Panc1 (cell line): ENCODE results near the gene MRPS18A. TPM values are rescaled to one million over a fixed set of nuclear protein-coding genes. Genes with fewer than 3 reads are reported as not detected.

Experiments used
- ATAC-seq: fragments of 200-7000 bp; cut with Tn5 transposase; 2 replicates; pipeline ENCODE4 v1.9.1; 2020; ENCODE audit warnings: mild to moderate bottlenecking, moderate library complexity
- BruUV-seq: library from RNA; stranded (reverse); fragments of 400-500 nt; replicated peaks from 2 replicates; lab custom pipeline; 2021; lab: Mats Ljungman, UMichigan
- CTCF ChIA-PET: fragments of 300-600 bp; sonication (Branson Sonifier 250); formaldehyde crosslinking; loops from one replicate; lab custom pipeline; 2022; ENCODE audit warnings: antibody characterized with exemption; lab: Charles Lee
- POLR2A ChIA-PET: fragments of 300-600 bp; sonication (Branson Sonifier 250); formaldehyde crosslinking; loops from one replicate; lab custom pipeline; 2022; ENCODE audit warnings: antibody characterized with exemption; lab: Charles Lee
- DNase-seq: peaks from one replicate; pipeline ENCODE4 v3.0.0-alpha.2; 2010; ENCODE audit warnings: low read depth, low spot score
- H3K27ac ChIP-seq: 2 replicates; pipeline ENCODE4 v1.5.1; 2011; ENCODE audit warnings: mild to moderate bottlenecking, low read length, inconsistent platforms
- H3K27me3 ChIP-seq: fragments of 200-500 bp; sonication (Bioruptor generic); 2 replicates; pipeline ENCODE4 v1.6.0; 2014; ENCODE audit warnings: low read length, inconsistent platforms; ENCODE audit not compliant: control insufficient read depth, insufficient read depth
- H3K36me3 ChIP-seq: fragments of 200-500 bp; sonication (Bioruptor generic); 2 replicates; pipeline ENCODE4 v1.5.1; 2014; ENCODE audit warnings: inconsistent platforms, mild to moderate bottlenecking, low read length, moderate library complexity; ENCODE audit not compliant: control insufficient read depth, insufficient read depth
- H3K4me1 ChIP-seq: 2 replicates; pipeline ENCODE4 v1.5.1; 2011; ENCODE audit warnings: inconsistent platforms, mild to moderate bottlenecking, low read length, moderate library complexity; ENCODE audit not compliant: control insufficient read depth, insufficient read depth
- H3K4me3 ChIP-seq, 2 experiments: 2 replicates each; pipeline ENCODE4 v1.5.1; 2011 to 2012; ENCODE audit warnings: low read depth in 2 of 2, low read length in 2 of 2, mild to moderate bottlenecking in 2 of 2, inconsistent platforms in 1 of 2, moderate library complexity in 1 of 2
- H3K9me3 ChIP-seq: fragments of 200-500 bp; sonication (Bioruptor generic); 2 replicates; pipeline ENCODE4 v1.5.1; 2014; ENCODE audit warnings: low read depth, mild to moderate bottlenecking, inconsistent platforms, low read length, moderate library complexity; ENCODE audit not compliant: control insufficient read depth, insufficient read depth
- CTCF ChIP-seq: fragments of 450-650 bp; IDR thresholded peaks from 2 replicates; pipeline ENCODE4 v1.5.1; 2017; ENCODE audit warnings: mild to moderate bottlenecking
- POLR2AphosphoS5 ChIP-seq: IDR thresholded peaks from 2 replicates; pipeline ENCODE4 v1.6.1; 2012; ENCODE audit warnings: mild to moderate bottlenecking, low read depth, low read length, moderate library complexity
- REST ChIP-seq, 2 experiments: IDR thresholded peaks; 2 replicates each; pipeline ENCODE4 v1.6.1; 2011 to 2012; ENCODE audit warnings: low read depth in 2 of 2, control low read depth in 1 of 2, low read length in 1 of 2, mild to moderate bottlenecking in 1 of 2, moderate library complexity in 1 of 2; ENCODE audit not compliant: insufficient read depth in 1 of 2
- SIN3A ChIP-seq: IDR thresholded peaks from 2 replicates; pipeline ENCODE4 v1.6.1; 2012; ENCODE audit warnings: low read depth, mild to moderate bottlenecking, low read length, moderate library complexity, borderline replicate concordance; ENCODE audit not compliant: insufficient read depth
- TCF7L2 ChIP-seq: IDR thresholded peaks from 2 replicates; pipeline ENCODE4 v1.6.1; 2011; ENCODE audit warnings: mild to moderate bottlenecking, low read depth, low read length, inconsistent platforms
- in situ Hi-C: cut with HindIII; loops from 2 replicates; pipeline ENCODE4 v1.10.0; 2016; ENCODE audit warnings: low sequenced_read_pairs, low pct_unique_long_range_greater_than_20kb
- intact Hi-C: fragments of 100-400 bp; cut with micrococcal nuclease; formaldehyde crosslinking; loops from one replicate; pipeline ENCODE4 v1.10.0; 2022; ENCODE audit not compliant: unreplicated experiment
- total RNA-seq: library from RNA; stranded (reverse); gene quantifications from one replicate; pipeline ENCODE4 v1.2.1, GENCODE V29; 2021; ENCODE audit not compliant: unreplicated experiment

Gene MRPS18A
- total RNA-seq, 1 experiment from 2014 or later, result 45.8 TPM

- Histone ChIP-seq H3K36me3 (peaks cover 4% of the 10 kb centered on the region), H3K27me3 (no peaks in the 10 kb centered on the region), H3K4me1 (peaks cover 9% of the 10 kb centered on the region), H3K4me3 (no peak overlapping the region), H3K9me3 (no peaks in the 10 kb centered on the region), H3K27ac (no peak overlapping the region)
- ChIA-PET POLR2A (no interaction called here), CTCF (interaction anchor here (0.5 to 0.6 kb wide), 2 partner anchors 30 to 98 kb away, joined by 3 to 4 read pairs; partner anchors contain the start of gene VEGFA)
- ATAC-seq, result no peak
- DNase-seq, result no peak
- BruUV-seq, result no TSS peak
- TF ChIP-seq REST (IDR thresholded peaks at IDR 0.05; ENCODE audit: insufficient read depth in 1 of 2, low read depth in 2 of 2, low read length in 1 of 2), result no peak
- TF ChIP-seq CTCF, result no peak
- TF ChIP-seq TCF7L2, result no peak
- TF ChIP-seq SIN3A, result no peak
- no peak for TF ChIP-seq POLR2AphosphoS5
- in situ Hi-C loops (no loop called here), intact Hi-C loops (no loop called here)
Measured at GRCh38 chr6:43671801-43672690, 15.5 kb downstream of the MRPS18A start.

- H3K27ac ChIP-seq, result no peak overlapping the region
Measured at GRCh38 chr6:43671011-43671800, 16.4 kb downstream of the MRPS18A start.

More at GRCh38 chr6:43671011-43671800, 16.4 kb downstream of the MRPS18A start:
- Histone ChIP-seq H3K27me3 (no peaks in the 10 kb centered on the region), H3K4me3 (no peak overlapping the region), H3K4me1 (peaks cover 9% of the 10 kb centered on the region), H3K9me3 (no peaks in the 10 kb centered on the region), H3K36me3 (peaks cover 4% of the 10 kb centered on the region)
- no TSS peak for BruUV-seq
- DNase-seq (no peak), ATAC-seq (no peak)
- CTCF ChIA-PET, result no interaction called here
- TF ChIP-seq TCF7L2, result no peak
- no peak for TF ChIP-seq CTCF
- TF ChIP-seq SIN3A, result no peak
- no peak for TF ChIP-seq REST (IDR thresholded peaks at IDR 0.05; ENCODE audit: insufficient read depth in 1 of 2, low read depth in 2 of 2, low read length in 1 of 2)
- TF ChIP-seq POLR2AphosphoS5, result 0 out of 2 replicates have a peak, but pooled peaks have one; percentile 4
- POLR2A ChIA-PET, result interaction anchor here (0.5 kb wide), 1 partner anchor 34 kb away, joined by 4 read pairs; no protein-coding TSS in a partner anchor
- in situ Hi-C loops, result no loop called here
- intact Hi-C loops, result no loop called here
